ENCODE measurements around the gene FNDC8.
"Not testable (repeated sequence)": the region's sequence is repeated elsewhere in the genome, so short reads cannot be mapped to it uniquely, and the experiment has no call there.

The FNDC8 gene

DNA sequence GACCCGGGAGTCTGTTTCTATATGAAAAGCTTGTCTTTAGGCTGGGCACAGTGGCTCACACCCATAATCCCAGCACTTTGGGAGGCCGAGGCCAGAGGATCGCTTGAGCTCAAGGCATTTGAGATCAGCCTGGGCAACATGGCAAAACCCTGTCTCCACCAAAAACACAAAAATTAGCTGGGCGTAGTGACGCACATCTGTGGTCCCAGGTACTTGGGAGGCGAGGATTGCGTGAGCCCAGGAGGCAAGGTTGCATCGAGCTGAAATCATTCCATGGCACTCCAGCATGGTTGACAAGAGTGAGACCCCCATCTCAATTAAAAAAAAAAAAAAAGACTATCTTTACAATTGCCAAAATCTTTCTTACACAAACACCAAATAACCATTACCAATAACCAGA lies 35.3 kb upstream of the FNDC8 start:
- H3K27me3 ChIP-seq (ENCODE audit: control insufficient read depth, insufficient read depth, low read length): peaks cover 4% of the 10 kb centered on the region
- no peak overlapping the region for H3K4me3 ChIP-seq (ENCODE audit: low read depth, low read length)
- H3K36me3 ChIP-seq (ENCODE audit: control insufficient read depth, insufficient read depth, low read length): no peaks in the 10 kb centered on the region
- no peaks in the 10 kb centered on the region for H3K9me3 ChIP-seq (ENCODE audit: control insufficient read depth, insufficient read depth, low read length)
- peaks cover 37% of the 10 kb centered on the region for H3K4me1 ChIP-seq (ENCODE audit: control insufficient read depth, insufficient read depth, low read length)
- H3K9ac ChIP-seq (ENCODE audit: low read depth, low read length): no peak overlapping the region

DNA sequence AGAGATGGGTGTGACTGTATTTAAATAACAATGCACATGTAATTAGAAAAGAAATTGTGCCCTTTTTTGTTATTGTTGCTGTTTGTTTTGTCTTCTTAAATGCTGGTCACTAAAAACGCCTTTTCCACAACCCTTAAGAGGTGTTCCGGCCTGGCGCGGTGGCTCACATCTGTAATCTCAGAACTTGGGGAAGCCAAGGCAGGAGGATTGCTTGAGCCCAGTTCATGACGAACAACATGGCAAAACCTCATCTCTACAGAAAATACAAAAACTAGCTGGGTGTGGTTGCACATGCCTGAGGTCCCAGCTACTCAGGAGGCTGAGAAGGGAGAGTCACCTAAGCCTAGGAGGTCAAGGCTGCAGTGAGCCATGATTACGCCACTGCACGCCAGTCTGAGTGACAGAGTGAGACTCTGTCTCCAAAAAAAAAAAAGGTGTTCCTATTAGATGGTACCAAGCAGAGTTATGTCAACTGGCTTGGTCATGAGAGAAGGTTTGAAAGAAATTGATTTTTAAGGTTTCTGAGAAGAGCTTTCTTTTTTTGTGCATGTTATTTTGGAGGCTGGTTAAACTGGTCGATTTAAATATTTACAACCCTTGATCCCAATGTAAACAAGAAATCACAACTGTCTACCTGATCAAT lies 34.4 kb upstream of the FNDC8 start:
- no peak overlapping the region for H3K4me3 ChIP-seq (ENCODE audit: low read depth, low read length)
- peaks cover 37% of the 10 kb centered on the region for H3K4me1 ChIP-seq (ENCODE audit: control insufficient read depth, insufficient read depth, low read length)

DNA sequence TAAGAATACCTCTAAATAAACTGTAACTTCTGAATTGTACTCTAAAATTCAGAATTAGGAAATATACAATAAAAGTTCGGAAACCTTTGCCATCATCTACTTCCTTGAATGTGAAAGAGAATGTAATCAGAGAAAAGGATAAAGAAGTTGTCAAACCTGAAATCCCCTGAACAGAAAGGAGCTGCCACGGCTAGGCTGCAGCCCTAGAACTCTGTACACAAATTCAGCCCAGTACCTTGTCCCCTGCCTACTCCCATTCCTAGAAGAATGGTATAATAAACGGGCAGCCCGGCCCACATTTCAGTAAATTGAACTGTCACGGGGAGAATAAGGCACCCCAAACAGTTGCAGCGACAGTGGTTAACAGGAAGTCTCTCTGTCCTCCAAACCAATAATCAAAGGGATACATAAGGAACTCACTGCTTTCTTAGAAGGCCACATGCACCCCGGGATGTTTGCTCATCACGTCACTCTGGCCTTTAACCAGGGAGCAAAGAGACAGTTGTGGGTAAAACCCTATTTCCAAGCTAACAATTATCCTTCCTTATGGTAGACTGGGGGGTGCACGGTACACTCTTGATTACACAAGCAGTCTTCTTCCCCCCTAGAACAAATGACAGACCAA lies 33.6 kb upstream of the FNDC8 start:
- H3K4me3 ChIP-seq (ENCODE audit: low read depth, low read length): peak overlapping the region; percentile 76
- H3K9ac ChIP-seq (ENCODE audit: low read depth, low read length): no peak overlapping the region
- H3K9me3 ChIP-seq (ENCODE audit: control insufficient read depth, insufficient read depth, low read length): no peaks in the 10 kb centered on the region
- peaks cover 37% of the 10 kb centered on the region for H3K4me1 ChIP-seq (ENCODE audit: control insufficient read depth, insufficient read depth, low read length)
- H3K36me3 ChIP-seq (ENCODE audit: control insufficient read depth, insufficient read depth, low read length): no peaks in the 10 kb centered on the region
- peaks cover 4% of the 10 kb centered on the region for H3K27me3 ChIP-seq (ENCODE audit: control insufficient read depth, insufficient read depth, low read length)

More for the DNA sequence above, 34.4 kb upstream of the FNDC8 start:
- H3K9me3 ChIP-seq (ENCODE audit: control insufficient read depth, insufficient read depth, low read length): no peaks in the 10 kb centered on the region
- no peak overlapping the region for H3K9ac ChIP-seq (ENCODE audit: low read depth, low read length)
- no peaks in the 10 kb centered on the region for H3K36me3 ChIP-seq (ENCODE audit: control insufficient read depth, insufficient read depth, low read length)
- peaks cover 4% of the 10 kb centered on the region for H3K27me3 ChIP-seq (ENCODE audit: control insufficient read depth, insufficient read depth, low read length)

DNA sequence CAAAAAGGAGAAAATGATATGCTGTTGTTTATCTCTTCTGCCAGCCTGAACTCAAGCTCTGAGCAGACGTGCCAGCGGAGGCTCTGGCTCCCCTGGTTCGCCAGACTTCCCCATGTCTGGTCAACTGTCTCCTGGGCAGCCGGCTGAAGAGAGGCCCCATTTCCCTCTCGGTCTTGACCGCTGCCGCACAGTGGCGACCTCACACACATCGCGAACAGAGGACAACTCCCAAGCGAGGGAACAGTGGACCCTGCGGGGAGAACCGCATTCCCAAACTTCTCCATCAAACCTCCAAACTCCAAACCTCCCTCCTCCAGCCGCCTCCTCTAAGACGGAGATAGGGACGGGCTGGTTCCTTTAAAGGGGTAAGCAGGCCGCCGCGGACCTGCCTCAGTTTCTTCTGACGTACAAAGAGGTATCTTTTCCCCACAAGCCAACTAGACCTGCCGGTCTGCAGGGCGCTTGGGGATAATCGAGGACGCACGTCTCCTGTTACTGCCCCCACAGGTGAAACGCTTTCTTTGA lies 33.0 kb upstream of the FNDC8 start:
- H3K4me3 ChIP-seq (ENCODE audit: low read depth, low read length): peak overlapping the region; percentile 76
- peak overlapping the region; percentile 66 for H3K9ac ChIP-seq (ENCODE audit: low read depth, low read length)
- H3K27me3 ChIP-seq (ENCODE audit: control insufficient read depth, insufficient read depth, low read length): peaks cover 4% of the 10 kb centered on the region
- H3K36me3 ChIP-seq (ENCODE audit: control insufficient read depth, insufficient read depth, low read length): no peaks in the 10 kb centered on the region
- H3K4me1 ChIP-seq (ENCODE audit: control insufficient read depth, insufficient read depth, low read length): peaks cover 34% of the 10 kb centered on the region
- no peaks in the 10 kb centered on the region for H3K9me3 ChIP-seq (ENCODE audit: control insufficient read depth, insufficient read depth, low read length)

DNA sequence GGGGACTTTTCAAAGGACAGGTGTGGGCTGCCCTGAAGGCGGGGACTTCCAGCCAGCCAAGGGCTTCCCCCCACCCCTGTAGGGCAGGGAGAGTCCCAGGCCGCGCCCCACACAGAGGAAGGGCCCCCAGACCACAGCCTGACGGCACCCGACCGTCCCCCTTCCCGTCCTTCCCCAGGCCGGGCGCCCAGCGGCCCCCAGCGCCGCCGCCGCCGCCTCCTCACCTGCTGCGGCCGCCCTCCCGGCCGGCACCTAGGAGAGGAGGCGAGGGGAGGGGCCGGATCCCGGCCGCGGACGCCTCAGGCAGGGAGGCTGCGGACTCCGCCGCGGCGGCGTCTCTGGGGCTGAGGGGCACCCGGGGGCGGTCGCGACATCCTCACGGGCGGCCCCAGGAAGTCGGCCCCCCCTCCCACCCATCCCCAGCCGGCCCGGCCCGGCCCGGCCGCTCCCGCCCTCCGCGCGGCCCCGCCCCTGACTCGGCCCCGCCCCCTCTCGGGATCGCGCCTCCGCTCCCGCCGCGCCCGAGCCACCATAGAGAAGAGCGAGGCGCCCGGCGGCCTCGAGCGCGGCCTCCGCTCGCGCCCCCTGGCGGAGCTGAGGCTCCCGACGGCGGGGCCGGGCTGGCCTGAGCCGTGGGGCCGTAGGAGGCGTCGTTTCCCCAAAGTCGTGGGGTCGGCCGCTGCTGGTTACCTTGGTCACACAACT lies 32.4 kb upstream of the FNDC8 start:
- Histone ChIP-seq H3K9me3 (ENCODE audit: control insufficient read depth, insufficient read depth, low read length) (no peaks in the 10 kb centered on the region), H3K36me3 (ENCODE audit: control insufficient read depth, insufficient read depth, low read length) (no peaks in the 10 kb centered on the region), H3K4me3 (ENCODE audit: low read depth, low read length) (peak overlapping the region; percentile 76), H3K9ac (ENCODE audit: low read depth, low read length) (peak overlapping the region; percentile 91), H3K4me1 (ENCODE audit: control insufficient read depth, insufficient read depth, low read length) (peaks cover 34% of the 10 kb centered on the region), H3K27me3 (ENCODE audit: control insufficient read depth, insufficient read depth, low read length) (peaks cover 4% of the 10 kb centered on the region)

DNA sequence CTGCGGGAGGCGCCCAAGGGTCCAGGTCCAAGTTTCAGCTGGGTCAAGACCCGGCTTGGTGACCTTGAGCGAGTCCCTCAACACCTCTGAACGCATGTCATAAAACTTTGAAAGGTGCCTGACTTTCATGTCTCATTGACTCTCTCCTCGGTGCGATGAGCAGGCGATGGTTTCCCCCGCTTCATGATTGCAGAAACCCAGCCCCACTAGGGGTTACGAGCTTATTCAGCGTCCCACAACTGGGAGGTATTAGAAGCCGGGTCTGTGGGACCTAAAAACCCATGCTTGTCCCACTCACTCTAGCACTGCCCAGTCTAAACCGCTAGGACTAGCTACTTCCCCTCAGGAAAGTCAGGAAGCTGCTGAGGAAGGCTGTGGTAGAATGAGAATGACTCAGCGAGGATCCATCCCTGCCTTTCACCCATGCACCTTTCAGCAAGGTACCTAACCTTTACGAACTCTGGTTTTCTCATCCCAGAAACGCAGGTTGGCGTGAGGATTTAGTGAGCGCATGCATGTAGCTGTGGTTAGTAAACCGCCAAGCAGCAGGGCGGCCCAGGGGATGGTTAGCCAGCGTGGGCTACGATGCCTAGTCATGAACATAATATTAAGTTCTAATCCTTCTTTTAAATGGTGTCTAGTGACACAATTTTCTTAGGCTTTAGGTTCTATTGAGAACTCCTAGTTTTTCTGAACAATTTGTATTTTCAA lies 31.7 kb upstream of the FNDC8 start:
- Histone ChIP-seq H3K27me3 (ENCODE audit: control insufficient read depth, insufficient read depth, low read length) (peaks cover 4% of the 10 kb centered on the region), H3K9ac (ENCODE audit: low read depth, low read length) (peak overlapping the region; percentile 91), H3K4me1 (ENCODE audit: control insufficient read depth, insufficient read depth, low read length) (peaks cover 34% of the 10 kb centered on the region), H3K36me3 (ENCODE audit: control insufficient read depth, insufficient read depth, low read length) (no peaks in the 10 kb centered on the region), H3K9me3 (ENCODE audit: control insufficient read depth, insufficient read depth, low read length) (no peaks in the 10 kb centered on the region), H3K4me3 (ENCODE audit: low read depth, low read length) (peak overlapping the region; percentile 70)

DNA sequence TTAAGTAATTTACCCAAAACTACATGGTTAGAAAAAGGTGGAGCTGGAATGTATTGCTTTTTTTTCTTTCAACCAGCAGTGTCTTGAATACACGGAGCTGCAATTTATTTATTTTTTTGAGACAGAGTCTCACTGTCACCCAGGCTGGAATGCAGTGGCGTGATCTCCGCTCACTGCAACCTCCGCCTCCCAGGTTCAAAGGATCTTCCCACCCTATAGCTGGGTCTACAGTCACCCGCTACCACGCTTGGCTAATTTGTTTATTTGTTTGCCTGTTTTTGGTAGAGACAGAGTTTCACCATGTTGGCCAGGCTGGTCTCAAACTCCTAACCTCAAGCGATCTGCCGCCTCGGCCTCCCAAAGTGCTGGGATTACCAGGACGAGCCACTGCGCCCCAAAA lies 30.7 kb upstream of the FNDC8 start:
- not testable (repeated sequence) for H3K9me3 ChIP-seq (ENCODE audit: control insufficient read depth, insufficient read depth, low read length); H3K27me3 ChIP-seq (ENCODE audit: control insufficient read depth, insufficient read depth, low read length); H3K4me3 ChIP-seq (ENCODE audit: low read depth, low read length); H3K36me3 ChIP-seq (ENCODE audit: control insufficient read depth, insufficient read depth, low read length); H3K9ac ChIP-seq (ENCODE audit: low read depth, low read length)
- H3K4me1 ChIP-seq (ENCODE audit: control insufficient read depth, insufficient read depth, low read length): peaks cover 28% of the 10 kb centered on the region

DNA sequence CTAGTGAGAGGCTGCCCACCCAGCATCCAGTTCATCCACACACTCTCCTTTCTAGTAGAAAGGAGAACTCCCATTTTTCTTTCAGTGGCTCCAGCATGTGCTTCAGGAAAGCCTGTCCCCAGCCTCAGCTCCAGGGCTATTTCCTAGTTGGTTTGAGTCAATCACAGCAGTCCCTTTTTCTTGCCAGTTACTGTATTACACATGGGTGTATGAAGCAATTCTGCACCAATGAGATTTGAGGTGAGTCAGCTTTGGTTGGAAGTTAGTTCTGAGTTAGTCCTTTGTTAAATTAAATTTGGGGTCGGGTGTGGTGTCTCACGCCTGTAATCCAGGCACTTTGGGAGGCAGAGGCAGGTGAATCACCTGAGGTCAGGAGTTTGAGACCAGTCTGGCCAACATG lies 26.5 kb upstream of the FNDC8 start:
- no peak overlapping the region for H3K9ac ChIP-seq (ENCODE audit: low read depth, low read length)
- peaks cover 1% of the 10 kb centered on the region for H3K4me1 ChIP-seq (ENCODE audit: control insufficient read depth, insufficient read depth, low read length)
- H3K9me3 ChIP-seq (ENCODE audit: control insufficient read depth, insufficient read depth, low read length): no peaks in the 10 kb centered on the region
- H3K27me3 ChIP-seq (ENCODE audit: control insufficient read depth, insufficient read depth, low read length): no peaks in the 10 kb centered on the region
- peaks cover 5% of the 10 kb centered on the region for H3K36me3 ChIP-seq (ENCODE audit: control insufficient read depth, insufficient read depth, low read length)
- H3K4me3 ChIP-seq (ENCODE audit: low read depth, low read length): no peak overlapping the region

DNA sequence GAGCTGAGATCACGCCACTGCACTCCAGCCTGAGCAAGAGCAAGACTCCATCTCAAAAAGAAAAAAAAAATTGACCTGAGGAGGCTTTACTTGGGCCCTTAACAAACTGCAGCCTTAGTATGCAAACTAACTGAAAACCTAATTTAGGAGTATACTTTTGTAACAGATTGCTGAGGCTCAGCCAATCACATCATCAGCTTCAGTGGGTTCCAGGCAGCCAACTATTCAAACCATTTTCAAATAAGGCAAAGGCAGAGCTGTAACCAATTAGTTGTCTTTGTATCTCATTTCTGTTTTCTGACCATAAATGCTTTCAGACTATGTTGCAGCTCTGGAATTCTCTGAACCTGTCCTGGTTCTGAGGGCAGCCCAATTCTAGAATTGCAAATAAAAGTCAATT lies 25.7 kb upstream of the FNDC8 start:
- Histone ChIP-seq H3K36me3 (ENCODE audit: control insufficient read depth, insufficient read depth, low read length) (peaks cover 12% of the 10 kb centered on the region), H3K27me3 (ENCODE audit: control insufficient read depth, insufficient read depth, low read length) (no peaks in the 10 kb centered on the region), H3K4me1 (ENCODE audit: control insufficient read depth, insufficient read depth, low read length) (no peaks in the 10 kb centered on the region), H3K9ac (ENCODE audit: low read depth, low read length) (no peak overlapping the region), H3K9me3 (ENCODE audit: control insufficient read depth, insufficient read depth, low read length) (no peaks in the 10 kb centered on the region), H3K4me3 (ENCODE audit: low read depth, low read length) (no peak overlapping the region)

DNA sequence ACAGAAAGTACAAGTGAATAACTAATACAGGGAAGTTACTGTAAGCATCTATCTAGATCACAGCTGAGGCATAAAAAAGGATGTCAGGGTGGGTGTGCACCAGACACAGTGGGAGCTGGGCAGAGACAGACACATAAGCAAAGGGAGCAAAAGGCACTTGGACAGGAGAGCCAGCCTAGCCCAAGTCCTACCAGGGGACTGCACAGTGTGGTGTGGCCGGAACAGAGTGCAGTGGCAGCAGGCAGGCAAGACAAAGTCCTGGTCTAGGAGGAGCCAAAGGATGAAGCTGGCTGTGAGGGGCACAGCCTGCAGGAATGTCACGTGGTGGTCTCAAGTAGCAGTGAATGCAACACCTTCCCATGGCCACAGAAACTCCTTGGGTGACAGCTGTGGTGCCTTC lies 23.6 kb upstream of the FNDC8 start:
- H3K36me3 ChIP-seq (ENCODE audit: control insufficient read depth, insufficient read depth, low read length): peaks cover 17% of the 10 kb centered on the region
- no peak overlapping the region for H3K9ac ChIP-seq (ENCODE audit: low read depth, low read length)
- H3K4me3 ChIP-seq (ENCODE audit: low read depth, low read length): no peak overlapping the region
- H3K4me1 ChIP-seq (ENCODE audit: control insufficient read depth, insufficient read depth, low read length): no peaks in the 10 kb centered on the region
- H3K27me3 ChIP-seq (ENCODE audit: control insufficient read depth, insufficient read depth, low read length): no peaks in the 10 kb centered on the region
- no peaks in the 10 kb centered on the region for H3K9me3 ChIP-seq (ENCODE audit: control insufficient read depth, insufficient read depth, low read length)

DNA sequence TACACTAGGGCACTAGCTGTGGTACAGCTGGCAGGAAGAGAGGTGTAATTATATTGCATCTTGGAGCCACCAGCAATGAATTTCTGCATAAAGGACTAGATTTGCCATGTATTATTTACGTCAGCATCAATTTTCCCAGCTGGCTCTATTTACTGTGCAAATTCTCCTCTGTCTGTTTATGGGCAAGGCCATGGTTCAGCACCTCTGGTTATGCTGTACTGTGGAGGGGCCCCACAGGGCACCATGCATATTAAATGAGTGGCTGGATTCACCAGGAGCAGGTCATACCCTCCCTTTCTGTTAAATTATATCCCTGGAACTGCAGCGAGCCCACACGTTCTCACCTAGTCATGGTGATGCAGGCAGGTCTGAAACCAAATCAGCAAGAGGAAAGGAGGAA lies 21.5 kb upstream of the FNDC8 start:
- Histone ChIP-seq H3K4me3 (ENCODE audit: low read depth, low read length) (no peak overlapping the region), H3K9me3 (ENCODE audit: control insufficient read depth, insufficient read depth, low read length) (no peaks in the 10 kb centered on the region), H3K9ac (ENCODE audit: low read depth, low read length) (no peak overlapping the region), H3K36me3 (ENCODE audit: control insufficient read depth, insufficient read depth, low read length) (peaks cover 17% of the 10 kb centered on the region), H3K4me1 (ENCODE audit: control insufficient read depth, insufficient read depth, low read length) (no peaks in the 10 kb centered on the region), H3K27me3 (ENCODE audit: control insufficient read depth, insufficient read depth, low read length) (no peaks in the 10 kb centered on the region)

Measured in iPS-15b (cell line).